ENCODE measurements around the gene WFIKKN2. TPM values are rescaled to one million over a fixed set of nuclear protein-coding genes. Genes with fewer than 3 reads are reported as not detected.
A peak's percentile ranks its signal among the peaks of the same experiment; 100 is the strongest.

The WFIKKN2 gene
- total RNA-seq, 2 donors from 2014 or later = 0.29 to 0.35 TPM

GRCh38 chr17:50845240-50846147 is 10.1 kb downstream of the WFIKKN2 start:
- Mint-ChIP-seq H3K27ac (peak overlapping the region; percentile 48), H3K36me3 (ENCODE audit: low read depth) (no peaks in the 10 kb centered on the region), H3K4me3 (no peak overlapping the region), H3K27me3 (ENCODE audit: insufficient read depth) (no peaks in the 10 kb centered on the region), H3K9me3 (no peaks in the 10 kb centered on the region), H3K4me1 (no peaks in the 10 kb centered on the region)
- Histone ChIP-seq H3K4me3 (ENCODE audit: low read length) (no peak overlapping the region), H3K9me3 (ENCODE audit: control insufficient read depth, low read length) (no peaks in the 10 kb centered on the region), H3K27me3 (ENCODE audit: control insufficient read depth, insufficient read depth, low read length, poor library complexity, severe bottlenecking) (no peaks in the 10 kb centered on the region), H3K36me3 (ENCODE audit: control insufficient read depth, insufficient read depth, low read length) (no peaks in the 10 kb centered on the region), H3K4me1 (ENCODE audit: control insufficient read depth, insufficient read depth, low read length) (no peaks in the 10 kb centered on the region), H3K9ac (ENCODE audit: extremely low read depth, low read length, poor library complexity, severe bottlenecking) (no peak overlapping the region), H3K27ac (ENCODE audit: low read depth, low read length) (no peak overlapping the region)
- WGBS, 2 experiments (ENCODE audit: insufficient coverage in 1 of 2, insufficient read length in 1 of 2) = 89% methylated on average over 12 of the region's 12 CpGs; no CpG with 5 or more reads in 1 of the 2 experiments
- peak; percentile 64 for DNase-seq
- TF ChIP-seq CTCF (conservative IDR thresholded peaks at IDR 0.05) = no peak

GRCh38 chr17:50847566-50847965 is 12.2 kb downstream of the WFIKKN2 start:
- peak; percentile 34 for DNase-seq
- Mint-ChIP-seq H3K27me3 (ENCODE audit: insufficient read depth) (no peaks in the 10 kb centered on the region), H3K4me1 (peaks cover 3% of the 10 kb centered on the region), H3K27ac (no peak overlapping the region), H3K9me3 (no peaks in the 10 kb centered on the region), H3K36me3 (ENCODE audit: low read depth) (no peaks in the 10 kb centered on the region), H3K4me3 (no peak overlapping the region)
- Histone ChIP-seq H3K9ac (ENCODE audit: extremely low read depth, low read length, poor library complexity, severe bottlenecking) (no peak overlapping the region), H3K9me3 (ENCODE audit: control insufficient read depth, low read length) (no peaks in the 10 kb centered on the region), H3K27me3 (ENCODE audit: control insufficient read depth, insufficient read depth, low read length, poor library complexity, severe bottlenecking) (no peaks in the 10 kb centered on the region), H3K4me3 (ENCODE audit: low read length) (no peak overlapping the region), H3K36me3 (ENCODE audit: control insufficient read depth, insufficient read depth, low read length) (no peaks in the 10 kb centered on the region), H3K4me1 (ENCODE audit: control insufficient read depth, insufficient read depth, low read length) (no peaks in the 10 kb centered on the region), H3K27ac (ENCODE audit: low read depth, low read length) (no peak overlapping the region)
- TF ChIP-seq CTCF (conservative IDR thresholded peaks at IDR 0.05) = no peak
- 99 to 100% methylated on average over 3 to 4 of the region's 4 CpGs for WGBS, 2 experiments (ENCODE audit: insufficient coverage in 1 of 2, insufficient read length in 1 of 2)

- no peak overlapping the region for H3K4me3 ChIP-seq (ENCODE audit: low read length)
- H3K9me3 Mint-ChIP-seq = no peaks in the 10 kb centered on the region
- H3K9me3 ChIP-seq (ENCODE audit: control insufficient read depth, low read length) = no peaks in the 10 kb centered on the region
- H3K36me3 ChIP-seq (ENCODE audit: control insufficient read depth, insufficient read depth, low read length) = no peaks in the 10 kb centered on the region
- WGBS, 2 experiments (ENCODE audit: insufficient coverage in 1 of 2, insufficient read length in 1 of 2) = 91 to 100% methylated on average over 2 to 3 of the region's 3 CpGs
- H3K4me3 Mint-ChIP-seq = no peak overlapping the region
- H3K27me3 Mint-ChIP-seq (ENCODE audit: insufficient read depth) = no peaks in the 10 kb centered on the region
- no peak overlapping the region for H3K27ac ChIP-seq (ENCODE audit: low read depth, low read length)
- TF ChIP-seq CTCF (conservative IDR thresholded peaks at IDR 0.05) = no peak
- no peak overlapping the region for H3K9ac ChIP-seq (ENCODE audit: extremely low read depth, low read length, poor library complexity, severe bottlenecking)
- H3K4me1 Mint-ChIP-seq = peaks cover 8% of the 10 kb centered on the region
- no peaks in the 10 kb centered on the region for H3K36me3 Mint-ChIP-seq (ENCODE audit: low read depth)
- no peak overlapping the region for H3K27ac Mint-ChIP-seq
- H3K27me3 ChIP-seq (ENCODE audit: control insufficient read depth, insufficient read depth, low read length, poor library complexity, severe bottlenecking) = no peaks in the 10 kb centered on the region
- no peaks in the 10 kb centered on the region for H3K4me1 ChIP-seq (ENCODE audit: control insufficient read depth, insufficient read depth, low read length)
- DNase-seq = peak; percentile 30
These were observed 12.7 kb downstream of the WFIKKN2 start for GRCh38 chr17:50848039-50848438.
